Fibroblast of skin of right quadriceps (primary cell): ENCODE results near the gene HSPB3.
"Not testable (repeated sequence)": the region's sequence is repeated elsewhere in the genome, so short reads cannot be mapped to it uniquely, and the experiment has no call there.

Experiments used
- DNase-seq: peaks from one replicate; pipeline ENCODE4 v3.0.0-alpha.2; 2013

HSPB3 gene, protein sequence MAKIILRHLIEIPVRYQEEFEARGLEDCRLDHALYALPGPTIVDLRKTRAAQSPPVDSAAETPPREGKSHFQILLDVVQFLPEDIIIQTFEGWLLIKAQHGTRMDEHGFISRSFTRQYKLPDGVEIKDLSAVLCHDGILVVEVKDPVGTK

GRCh38 chr5:54455413-54456157 lies at the start of gene HSPB3:
HSPB3 (plus strand) TSS chr5:54455699; CDS start chr5:54455790, 91 bp downstream.
- DNase-seq, result peak; percentile 93

DNA sequence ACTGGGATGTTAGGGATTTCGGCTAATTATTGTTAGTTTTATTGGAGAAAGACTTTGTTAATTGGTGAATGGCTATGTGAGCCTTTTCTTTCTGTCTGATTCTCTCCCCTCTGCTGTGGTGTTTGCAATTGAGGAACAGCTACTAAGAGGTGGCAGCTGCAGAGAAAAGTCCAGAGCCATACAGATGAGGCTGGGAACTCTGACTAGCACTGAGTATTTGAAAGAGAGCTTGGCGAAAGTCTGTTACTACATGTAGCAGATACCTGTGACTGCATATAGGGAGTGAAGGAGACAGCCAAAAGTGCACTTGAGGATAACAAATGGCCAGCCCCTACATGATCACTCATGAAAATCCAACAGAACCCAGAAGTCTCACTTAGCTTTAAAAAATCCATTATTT lies 44.3 kb upstream of the HSPB3 start:
- no peak for DNase-seq

DNA sequence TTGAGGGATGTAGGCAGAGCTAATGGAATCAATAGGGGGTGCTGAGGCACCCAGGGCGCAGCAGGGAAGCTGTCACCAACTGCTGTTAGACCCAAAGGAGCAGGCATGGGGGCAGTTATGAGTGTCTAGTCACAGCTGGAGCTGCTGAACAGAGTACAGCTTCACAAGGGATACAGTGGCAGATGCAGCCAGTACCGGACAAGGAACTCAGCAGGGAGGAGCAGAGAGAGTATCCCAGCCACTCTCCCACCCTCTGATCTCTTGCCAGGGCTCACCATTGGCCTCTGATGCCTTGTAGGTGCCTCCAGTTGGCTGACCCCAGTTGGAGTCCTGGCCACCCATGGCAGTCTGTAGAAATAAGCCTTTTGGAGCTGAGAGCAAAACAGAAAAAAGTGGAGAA lies 42.6 kb upstream of the HSPB3 start:
- DNase-seq, result no peak

DNA sequence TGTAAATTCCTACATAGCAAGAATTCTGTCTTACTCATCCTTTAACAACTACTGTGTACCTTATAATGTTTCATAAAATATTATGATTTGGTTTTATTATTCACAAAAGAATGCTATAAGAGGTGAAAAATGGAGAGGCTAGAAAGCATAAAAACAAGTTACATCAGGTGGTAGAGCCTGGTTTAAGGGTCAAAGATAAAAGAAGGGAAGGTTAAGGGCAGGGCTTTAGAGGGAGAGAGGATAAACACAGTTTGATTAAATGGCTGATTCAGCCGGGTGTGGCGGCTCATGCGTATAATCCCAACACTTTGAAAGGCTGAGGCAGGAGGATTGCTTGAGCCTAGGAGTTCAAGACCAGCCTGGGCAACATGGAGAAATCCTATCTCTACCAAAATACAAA lies 40.4 kb upstream of the HSPB3 start:
- DNase-seq, result no peak

GRCh38 chr5:54415896-54416601 lies 39.5 kb upstream of the HSPB3 start:
- DNase-seq, result peak; percentile 38

GRCh38 chr5:54419573-54420423 lies 35.7 kb upstream of the HSPB3 start:
- DNase-seq, result peak; percentile 53

DNA sequence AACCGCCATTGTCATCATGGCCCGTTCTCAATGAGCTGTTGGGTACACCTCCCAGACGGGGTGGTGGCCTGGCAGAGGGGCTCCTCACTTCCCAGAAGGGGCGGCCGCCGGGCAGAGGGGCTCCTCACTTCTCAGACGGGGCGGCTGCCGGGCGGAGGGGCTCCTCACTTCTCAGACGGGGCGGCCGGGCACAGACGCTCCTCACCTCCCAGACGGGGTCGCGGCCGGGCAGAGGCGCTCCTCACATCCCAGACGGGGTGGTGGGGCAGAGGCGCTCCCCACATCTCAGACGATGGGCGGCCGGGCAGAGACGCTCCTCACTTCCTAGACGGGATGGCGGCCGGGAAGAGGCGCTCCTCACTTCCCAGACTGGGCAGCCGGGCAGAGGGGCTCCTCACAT lies 35.0 kb upstream of the HSPB3 start:
- not testable (repeated sequence) for DNase-seq

DNA sequence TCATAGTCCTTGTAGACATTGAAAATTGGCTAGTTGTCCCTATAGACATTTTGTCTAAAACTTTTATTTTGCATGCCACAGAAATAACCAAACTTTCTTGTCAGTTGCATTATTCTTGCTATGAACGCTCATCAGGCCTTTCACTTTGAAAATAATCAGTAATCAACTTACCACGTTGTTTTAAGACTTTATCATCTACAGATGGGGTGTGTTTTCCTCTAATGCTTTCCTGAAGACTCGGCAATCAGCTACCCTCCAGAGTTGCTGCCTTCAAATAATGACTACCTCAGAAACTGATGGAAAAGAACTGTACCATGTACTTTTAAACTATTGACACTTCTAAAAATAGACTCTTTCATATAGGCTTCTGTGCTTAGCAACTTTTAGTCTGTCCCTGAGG lies 33.5 kb upstream of the HSPB3 start:
- DNase-seq, result no peak

- DNase-seq, result no peak
Measured at GRCh38 chr5:54425258-54425657, 30.2 kb upstream of the HSPB3 start.

DNA sequence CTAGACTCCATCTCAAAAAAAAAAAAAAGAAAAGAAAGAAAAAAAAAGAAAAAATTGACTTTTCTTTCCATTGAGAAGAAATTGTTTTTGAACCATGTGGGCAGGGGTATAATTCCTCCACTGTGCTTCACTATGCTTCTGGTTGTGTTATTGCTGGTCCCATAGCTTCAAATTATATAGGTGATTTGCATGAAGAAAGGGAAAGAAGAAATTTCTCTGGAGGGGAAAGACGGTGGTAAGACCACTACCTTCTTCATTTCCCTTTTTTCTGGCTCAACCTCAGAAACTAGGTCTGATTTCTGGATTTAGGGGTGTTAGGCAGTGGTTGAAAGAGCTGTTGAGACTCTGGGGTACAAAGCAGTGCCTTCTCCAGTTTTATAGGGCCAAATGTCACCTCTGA lies 29.3 kb upstream of the HSPB3 start:
- DNase-seq, result no peak

- not testable (repeated sequence) for DNase-seq
Measured at GRCh38 chr5:54434650-54435049, 20.8 kb upstream of the HSPB3 start.

DNA sequence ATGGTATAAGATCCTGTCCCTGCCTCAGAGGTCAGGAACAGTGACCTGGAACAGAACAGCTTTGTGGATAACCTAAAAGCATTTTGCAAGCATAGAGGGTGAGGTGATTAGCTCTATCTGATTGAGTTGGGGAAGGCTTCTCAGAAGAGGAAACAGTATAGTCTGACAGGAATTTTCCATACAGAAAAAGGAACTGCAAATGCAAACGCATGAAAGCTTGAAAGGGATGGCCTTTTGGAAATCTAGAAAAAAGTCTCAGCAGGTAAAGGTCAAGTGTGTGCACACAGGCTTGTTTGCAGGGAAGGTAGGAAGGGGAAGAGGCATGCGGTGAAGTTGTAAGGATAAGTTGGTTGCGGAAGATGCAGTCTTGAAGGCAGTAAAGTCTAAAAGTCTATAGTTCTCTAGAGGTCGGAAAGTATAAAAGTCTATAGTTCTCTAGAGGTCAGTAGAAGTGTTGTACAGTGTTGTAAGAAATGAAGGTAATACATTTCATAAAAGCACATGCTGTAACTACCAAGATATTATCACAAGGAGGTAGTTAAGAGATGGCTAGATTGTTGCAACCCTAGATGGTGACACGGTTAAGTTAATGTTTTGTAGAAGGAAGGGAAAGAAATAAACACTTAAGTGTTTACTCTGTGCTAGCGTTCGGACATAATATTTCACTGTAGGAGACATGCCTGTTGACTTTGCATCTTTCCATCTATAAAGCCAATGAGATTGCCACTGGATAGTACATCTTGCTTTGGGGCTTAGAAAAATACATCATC lies 16.7 kb upstream of the HSPB3 start:
- no peak for DNase-seq

GRCh38 chr5:54440456-54440893 lies 15.0 kb upstream of the HSPB3 start:
- DNase-seq, result no peak

DNA sequence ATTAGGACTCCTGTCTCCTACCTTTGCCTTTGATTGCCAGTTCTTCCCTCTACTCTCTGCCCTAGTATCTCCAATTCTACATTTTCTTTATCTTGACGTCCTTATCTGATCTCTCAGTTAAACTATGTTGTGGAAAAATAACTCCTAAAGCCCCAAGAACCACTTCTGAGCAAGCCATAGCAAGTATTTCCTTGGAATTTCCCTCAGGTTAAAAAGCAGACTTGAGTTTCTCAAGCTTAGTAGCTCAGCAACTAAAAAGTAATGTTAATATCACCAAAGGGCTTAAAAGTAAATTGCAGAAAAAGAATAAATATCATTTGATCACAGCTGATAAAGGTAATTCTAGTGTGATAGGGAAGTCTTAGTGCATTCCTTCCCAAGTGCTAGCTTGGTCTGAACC lies 13.2 kb upstream of the HSPB3 start:
- no peak for DNase-seq

GRCh38 chr5:54443270-54443669 lies 12.2 kb upstream of the HSPB3 start:
- peak; percentile 64 for DNase-seq

DNA sequence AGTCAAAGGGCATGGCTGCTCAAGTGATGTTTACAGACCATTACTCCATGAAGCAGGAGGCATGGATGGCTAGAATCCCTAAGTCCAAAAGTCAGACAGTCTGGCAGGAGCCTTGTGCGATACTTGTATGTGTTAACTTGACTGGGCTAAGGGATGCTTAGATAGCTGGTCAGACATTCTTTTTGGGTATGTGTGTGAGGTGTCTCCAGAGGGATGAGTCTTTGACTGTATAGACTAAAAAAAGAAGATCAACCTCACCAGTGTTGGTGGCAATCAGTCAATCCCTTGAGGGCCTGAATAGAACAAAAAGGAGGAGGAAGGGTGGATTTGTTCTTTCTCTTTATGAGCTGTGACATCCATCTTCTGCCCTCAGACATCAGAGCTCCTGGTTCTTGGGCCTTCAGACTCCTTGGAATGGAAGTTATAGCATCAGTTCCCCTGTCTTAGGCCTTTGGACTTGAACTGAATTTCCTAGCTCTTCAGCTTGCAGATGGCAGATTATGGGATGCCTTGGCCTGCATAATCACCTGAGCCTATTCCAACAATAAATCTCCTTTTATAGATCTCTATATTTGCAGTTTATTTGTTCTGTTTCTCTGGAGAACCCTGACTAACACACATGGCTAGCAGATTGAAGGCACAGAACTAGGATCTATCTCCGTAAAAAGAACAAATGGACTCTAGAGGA lies 9.7 kb upstream of the HSPB3 start:
- DNase-seq, result no peak

DNA sequence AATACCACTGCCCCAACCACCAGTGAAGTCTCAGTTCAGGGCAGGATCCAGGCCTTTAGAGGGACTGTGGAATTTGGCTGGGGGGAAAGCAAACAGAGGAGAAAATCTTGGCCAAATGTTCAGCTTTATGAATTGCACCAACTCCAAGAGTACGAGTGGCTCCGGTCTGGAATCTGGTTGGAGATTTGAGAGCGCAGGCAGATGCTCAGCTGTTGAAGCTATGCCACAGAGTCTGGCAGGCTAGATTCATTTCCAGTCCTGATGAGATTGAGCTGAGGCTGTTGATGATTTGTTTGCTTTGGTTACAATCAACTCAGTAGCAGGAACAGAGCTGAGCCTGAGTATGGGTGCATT lies 9.1 kb upstream of the HSPB3 start:
- DNase-seq, result peak; percentile 4

DNA sequence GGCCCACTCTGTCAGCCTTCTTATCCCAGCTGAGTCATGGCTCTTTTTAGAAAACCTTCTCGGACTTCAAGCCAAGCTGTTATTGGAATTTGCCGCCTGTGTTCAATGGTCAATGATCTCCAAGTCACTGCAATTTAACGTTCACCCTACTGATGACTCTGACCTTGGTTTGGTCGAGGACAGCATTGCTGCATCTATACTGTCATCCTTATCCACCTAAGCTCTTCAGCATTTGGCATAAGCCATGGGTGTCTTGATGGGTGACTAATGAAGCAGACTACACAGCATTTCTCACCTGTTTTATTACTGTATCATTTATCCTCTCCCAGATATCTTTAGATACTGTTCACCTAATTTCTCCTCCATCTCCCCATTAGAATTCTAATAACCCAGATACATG lies 5.6 kb upstream of the HSPB3 start:
- no peak for DNase-seq

- DNase-seq, result no peak
Measured at GRCh38 chr5:54450542-54450941, 5.0 kb upstream of the HSPB3 start.

GRCh38 chr5:54453046-54453445 lies 2.5 kb upstream of the HSPB3 start:
- peak; percentile 14 for DNase-seq

GRCh38 chr5:54454602-54455001 lies 897 bp upstream of the HSPB3 start:
- DNase-seq, result peak; percentile 22
